H9 (cell line): ENCODE results near the gene TNFRSF21. TPM values are rescaled to one million over a fixed set of nuclear protein-coding genes. Genes with fewer than 3 reads are reported as not detected.

Experiments used
- DNase-seq: peaks from one replicate; pipeline ENCODE4 v3.0.0-alpha.2; 2017
- H2AFZ ChIP-seq: one replicate; pipeline ENCODE4 v1.6.1; 2013; ENCODE audit warnings: mild to moderate bottlenecking, low read length, control low read depth, moderate library complexity
- H2AK5ac ChIP-seq: 2 replicates; pipeline ENCODE4 v1.6.1; 2013; ENCODE audit warnings: low read length, control low read depth, mixed read lengths; ENCODE audit not compliant: insufficient read length
- H2BK120ac ChIP-seq: one replicate; pipeline ENCODE4 v1.6.1; 2013; ENCODE audit warnings: low read depth, mild to moderate bottlenecking, low read length, control low read depth, inconsistent platforms; ENCODE audit not compliant: poor library complexity, severe bottlenecking
- H2BK12ac ChIP-seq: 2 replicates; pipeline ENCODE4 v1.6.1; 2013; ENCODE audit warnings: low read length, control low read depth, mixed read lengths, low read depth; ENCODE audit not compliant: insufficient read length
- H2BK15ac ChIP-seq: 2 replicates; pipeline ENCODE4 v1.6.1; 2013; ENCODE audit warnings: low read depth, low read length, control low read depth
- H2BK20ac ChIP-seq: one replicate; pipeline ENCODE4 v1.6.1; 2013; ENCODE audit warnings: low read depth, mild to moderate bottlenecking, low read length, control low read depth, inconsistent platforms; ENCODE audit not compliant: poor library complexity, severe bottlenecking
- H2BK5ac ChIP-seq: 2 replicates; pipeline ENCODE4 v1.6.1; 2013; ENCODE audit warnings: low read length, control low read depth, mixed read lengths; ENCODE audit not compliant: insufficient read length
- H3K14ac ChIP-seq: 2 replicates; pipeline ENCODE4 v1.6.1; 2013; ENCODE audit warnings: low read length, control low read depth; ENCODE audit not compliant: insufficient read depth
- H3K18ac ChIP-seq: 2 replicates; pipeline ENCODE4 v1.6.1; 2013; ENCODE audit warnings: low read depth, mild to moderate bottlenecking, mixed read lengths, low read length, control low read depth; ENCODE audit not compliant: insufficient read length
- H3K23ac ChIP-seq: 2 replicates; pipeline ENCODE4 v1.6.1; 2013; ENCODE audit warnings: low read length, control low read depth, mixed read lengths, low read depth; ENCODE audit not compliant: insufficient read length
- H3K23me2 ChIP-seq: 2 replicates; pipeline ENCODE4 v1.6.1; 2013; ENCODE audit warnings: low read depth, mild to moderate bottlenecking, mixed read lengths, low read length, control low read depth; ENCODE audit not compliant: insufficient read length, poor library complexity, severe bottlenecking
- H3K27ac ChIP-seq: 2 replicates; pipeline ENCODE4 v1.5.1; 2013; ENCODE audit warnings: low read length, control low read depth, mixed read lengths, low read depth; ENCODE audit not compliant: insufficient read length
- H3K27me3 ChIP-seq: 2 replicates; pipeline ENCODE4 v1.6.1; 2013; ENCODE audit warnings: low read length, control low read depth, inconsistent platforms; ENCODE audit not compliant: insufficient read depth
- H3K4ac ChIP-seq: 2 replicates; pipeline ENCODE4 v1.6.1; 2013; ENCODE audit warnings: low read depth, mild to moderate bottlenecking, control low read depth, inconsistent platforms, low read length, moderate library complexity
- H3K4me1 ChIP-seq: 2 replicates; pipeline ENCODE4 v1.6.1; 2013; ENCODE audit warnings: low read length, control low read depth, inconsistent platforms; ENCODE audit not compliant: insufficient read depth
- H3K4me2 ChIP-seq: 2 replicates; pipeline ENCODE4 v1.6.1; 2013; ENCODE audit warnings: low read length, control low read depth, mixed read lengths; ENCODE audit not compliant: insufficient read length, insufficient read depth
- H3K56ac ChIP-seq: 2 replicates; pipeline ENCODE4 v1.6.1; 2013; ENCODE audit warnings: low read depth, mild to moderate bottlenecking, mixed read lengths, low read length, control low read depth; ENCODE audit not compliant: insufficient read length
- H3K79me1 ChIP-seq: 2 replicates; pipeline ENCODE4 v1.6.1; 2013; ENCODE audit warnings: low read depth, mild to moderate bottlenecking, moderate library complexity, low read length, control low read depth, inconsistent platforms; ENCODE audit not compliant: insufficient read depth, poor library complexity, severe bottlenecking
- H3K79me2 ChIP-seq: 2 replicates; pipeline ENCODE4 v1.6.1; 2013; ENCODE audit warnings: low read length, control low read depth, inconsistent platforms; ENCODE audit not compliant: insufficient read depth
- H3K9ac ChIP-seq: 2 replicates; pipeline ENCODE4 v1.6.1; 2013; ENCODE audit warnings: low read length, control low read depth, mixed read lengths; ENCODE audit not compliant: insufficient read length; ENCODE audit errors: extremely low read depth
- H3K9me3 ChIP-seq: one replicate; pipeline ENCODE4 v1.6.1; 2013; ENCODE audit warnings: low read depth, low read length, inconsistent platforms; ENCODE audit not compliant: control insufficient read depth
- H3T11ph ChIP-seq: one replicate; pipeline ENCODE4 v1.6.1; 2013; ENCODE audit warnings: mild to moderate bottlenecking, low read length, control low read depth, inconsistent platforms
- H4K20me1 ChIP-seq: one replicate; pipeline ENCODE4 v1.6.1; 2013; ENCODE audit not compliant: control insufficient read depth, insufficient read length, insufficient read depth
- H4K5ac ChIP-seq: 2 replicates; pipeline ENCODE4 v1.6.1; 2013; ENCODE audit warnings: low read depth, mild to moderate bottlenecking, mixed read lengths, low read length, control low read depth; ENCODE audit not compliant: insufficient read length
- H4K8ac ChIP-seq: replicated peaks from 2 replicates; pipeline ENCODE4 v1.6.1; 2013; ENCODE audit warnings: low read length, control low read depth, mixed read lengths, low read depth; ENCODE audit not compliant: insufficient read length
- H4K91ac ChIP-seq: 2 replicates; pipeline ENCODE4 v1.6.1; 2013; ENCODE audit warnings: low read depth, mild to moderate bottlenecking, moderate library complexity, mixed read lengths, low read length, control low read depth; ENCODE audit not compliant: insufficient read length
- H3K27ac Mint-ChIP-seq, 3 experiments: 2 replicates in 2 of 3; 3 replicates in 1 of 3; pipeline ENCODE4 v1.8.0; 2020 to 2021; ENCODE audit warnings: mixed read lengths in 3 of 3, mild to moderate bottlenecking in 1 of 3, moderate library complexity in 1 of 3
- H3K27me3 Mint-ChIP-seq: 2 replicates; pipeline ENCODE4 v1.8.0; 2021; ENCODE audit warnings: low read depth, mild to moderate bottlenecking, moderate library complexity, mixed read lengths
- H3K36me3 Mint-ChIP-seq, 3 experiments: 2 replicates in 2 of 3; 3 replicates in 1 of 3; pipeline ENCODE4 v1.8.0; 2020 to 2021; ENCODE audit warnings: low read depth in 3 of 3, mixed read lengths in 3 of 3; ENCODE audit not compliant: insufficient read depth in 1 of 3
- H3K4me1 Mint-ChIP-seq, 2 experiments: 2 replicates each; pipeline ENCODE4 v1.8.0; 2020; ENCODE audit warnings: mixed read lengths in 2 of 2
- H3K4me3 Mint-ChIP-seq, 2 experiments: 2 replicates in 1 of 2; 3 replicates in 1 of 2; pipeline ENCODE4 v1.8.0; 2020 to 2021; ENCODE audit warnings: mild to moderate bottlenecking in 2 of 2, mixed read lengths in 2 of 2, moderate library complexity in 1 of 2
- H3K9me3 Mint-ChIP-seq, 2 experiments: 2 replicates in 1 of 2; 3 replicates in 1 of 2; pipeline ENCODE4 v1.8.0; 2020; ENCODE audit warnings: mild to moderate bottlenecking in 2 of 2, mixed read lengths in 2 of 2, moderate library complexity in 1 of 2
- CTCF ChIP-seq: fragments of 200-600 bp; sonication (generic); conservative IDR thresholded peaks from 3 replicates; pipeline ENCODE4 v1.8.0; 2021; ENCODE audit warnings: antibody characterized with exemption, mild to moderate bottlenecking
- WGBS: extraction: QIAGEN DNeasy Blood & Tissue Kit; methylation state at CpG from one replicate; pipeline ENCODE4 v1.1.7; 2013; ENCODE audit warnings: missing lambda C conversion rate, low lambda C conversion rate, mixed read lengths; ENCODE audit not compliant: insufficient read length; ENCODE audit errors: extremely low coverage; 5-methylcytosine and 5-hydroxymethylcytosine counted together
- total RNA-seq: library from RNA; stranded (reverse); gene quantifications from 2 replicates; pipeline ENCODE4 v1.2.1, GENCODE V29; 2021

Gene TNFRSF21
- total RNA-seq, 1 experiment from 2014 or later, result 39.1 TPM

- DNase-seq, result no peak
- Histone ChIP-seq H3K9me3 (no peaks in the 10 kb centered on the region), H2AFZ (no peak overlapping the region), H3K14ac (no peak overlapping the region), H3K4me1 (peaks cover 2% of the 10 kb centered on the region), H3K4ac (no peak overlapping the region), H3K4me2 (no peak overlapping the region), H3K79me1 (no peaks in the 10 kb centered on the region), H2BK12ac (no peak overlapping the region), H3K27ac (no peak overlapping the region), H3T11ph (no peak overlapping the region), H4K91ac (no peak overlapping the region), H2BK15ac (no peak overlapping the region), H3K23me2 (no peaks in the 10 kb centered on the region), H4K5ac (no peak overlapping the region), H3K9ac (no peak overlapping the region), H2BK5ac (no peak overlapping the region), H3K27me3 (no peaks in the 10 kb centered on the region), H3K23ac (no peak overlapping the region), H3K56ac (no peak overlapping the region), H4K20me1 (peaks cover 2% of the 10 kb centered on the region), H3K79me2 (peaks cover 8% of the 10 kb centered on the region; the same call in 1 of the 2 replicates), H4K8ac (no peak overlapping the region), H2BK20ac (no peak overlapping the region), H2BK120ac (no peak overlapping the region), H2AK5ac (no peak overlapping the region), H3K18ac (no peak overlapping the region)
- H3K27ac Mint-ChIP-seq, result no peak overlapping the region; a peak in 1 of 7 replicates
- H3K4me1 Mint-ChIP-seq, result peaks cover 12 to 16% of the 10 kb centered on the region in 2 experiments
- no peaks in the 10 kb centered on the region for H3K27me3 Mint-ChIP-seq
- peaks cover 15 to 29% (median 19%) of the 10 kb centered on the region in 3 experiments for H3K36me3 Mint-ChIP-seq
- H3K9me3 Mint-ChIP-seq, result no peaks in the 10 kb centered on the region
- no peak for TF ChIP-seq CTCF
- WGBS, result no CpG with 5 or more reads among the region's 1 CpG
- no peak overlapping the region for H3K4me3 Mint-ChIP-seq
Measured at GRCh38 chr6:47262231-47262630, 47.5 kb downstream of the TNFRSF21 start.
